ENCODE data around the gene PLEKHM3.

- TF ChIP-seq POLR2A (IDR thresholded peaks at IDR 0.05) (no peak), CTCF (IDR thresholded peaks at IDR 0.05) (no peak)
Observed at GRCh38 chr2:207936380-207936779, 88.9 kb downstream of the PLEKHM3 start.

Measured in right lobe of liver (tissue), 4 donors.